ENCODE measurements around the gene PARVG.

DNA sequence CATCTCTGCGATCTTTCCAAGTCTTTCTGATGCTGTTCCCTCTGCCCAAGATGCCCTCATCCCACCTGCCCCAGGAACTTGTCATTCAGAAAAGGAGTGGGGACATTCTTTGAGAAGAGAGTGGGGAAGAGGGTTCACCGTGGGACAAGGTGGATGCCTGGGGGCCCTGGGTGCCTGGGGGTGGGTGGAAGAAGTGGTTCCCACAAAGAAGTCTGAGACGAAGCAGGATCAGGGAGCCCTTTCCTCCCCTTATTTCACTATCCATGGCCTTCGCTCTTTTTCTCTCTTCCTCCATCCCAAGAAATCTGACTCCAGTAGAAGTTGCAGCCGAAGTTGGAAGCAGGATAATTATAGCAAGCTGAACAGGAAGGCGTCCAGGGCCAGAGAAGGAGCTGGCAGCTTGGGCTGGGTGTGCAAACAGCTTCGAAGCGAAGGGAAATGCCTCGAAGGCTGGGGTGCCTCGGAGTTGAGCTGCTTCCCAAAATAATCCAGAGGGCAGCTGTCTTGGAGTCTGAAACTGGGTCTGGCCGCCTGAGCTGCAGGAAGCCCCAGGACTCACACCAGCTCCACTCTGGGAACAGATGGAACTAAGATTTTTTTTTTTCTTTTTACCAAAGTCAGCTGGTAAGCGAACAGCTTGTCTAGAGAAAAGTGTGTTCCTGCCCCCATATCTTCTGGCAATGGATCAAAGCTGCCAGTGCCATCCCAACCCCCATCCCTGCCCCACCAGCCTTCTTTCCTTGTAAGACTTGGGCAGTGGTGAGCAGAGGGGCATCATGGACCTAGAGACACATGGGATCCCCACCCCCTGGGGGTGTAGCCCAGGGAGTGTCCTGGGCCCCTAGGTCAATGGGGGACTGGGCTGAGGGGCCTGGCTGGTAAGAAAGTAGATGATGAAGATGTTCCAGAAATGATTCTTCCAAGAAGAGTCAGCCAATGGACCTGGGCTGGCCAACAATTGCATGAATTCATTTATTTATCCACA, 31.5 kb downstream of the PARVG start:
- TF ChIP-seq, protein P1, sequence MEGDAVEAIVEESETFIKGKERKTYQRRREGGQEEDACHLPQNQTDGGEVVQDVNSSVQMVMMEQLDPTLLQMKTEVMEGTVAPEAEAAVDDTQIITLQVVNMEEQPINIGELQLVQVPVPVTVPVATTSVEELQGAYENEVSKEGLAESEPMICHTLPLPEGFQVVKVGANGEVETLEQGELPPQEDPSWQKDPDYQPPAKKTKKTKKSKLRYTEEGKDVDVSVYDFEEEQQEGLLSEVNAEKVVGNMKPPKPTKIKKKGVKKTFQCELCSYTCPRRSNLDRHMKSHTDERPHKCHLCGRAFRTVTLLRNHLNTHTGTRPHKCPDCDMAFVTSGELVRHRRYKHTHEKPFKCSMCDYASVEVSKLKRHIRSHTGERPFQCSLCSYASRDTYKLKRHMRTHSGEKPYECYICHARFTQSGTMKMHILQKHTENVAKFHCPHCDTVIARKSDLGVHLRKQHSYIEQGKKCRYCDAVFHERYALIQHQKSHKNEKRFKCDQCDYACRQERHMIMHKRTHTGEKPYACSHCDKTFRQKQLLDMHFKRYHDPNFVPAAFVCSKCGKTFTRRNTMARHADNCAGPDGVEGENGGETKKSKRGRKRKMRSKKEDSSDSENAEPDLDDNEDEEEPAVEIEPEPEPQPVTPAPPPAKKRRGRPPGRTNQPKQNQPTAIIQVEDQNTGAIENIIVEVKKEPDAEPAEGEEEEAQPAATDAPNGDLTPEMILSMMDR (IDR thresholded peaks at IDR 0.05): no peak
- TF ChIP-seq POLR2A (IDR thresholded peaks at IDR 0.05): no peak
